GM12878 (cell line): ENCODE measurements around the gene SERPINA4. TPM values are rescaled to one million over a fixed set of nuclear protein-coding genes. Genes with fewer than 3 reads are reported as not detected.

Experiments used
- ATAC-seq: fragments of 200-7000 bp; cut with Tn5 transposase; 3 replicates; pipeline ENCODE4 v1.9.1; 2020; ENCODE audit warnings: mild to moderate bottlenecking, moderate library complexity
- BruUV-seq: library from RNA; stranded (reverse); fragments of 400-500 nt; replicated peaks from 2 replicates; lab custom pipeline; 2021; lab: Mats Ljungman, UMichigan
- CTCF ChIA-PET: fragments of 300-600 bp; sonication (Branson Sonifier 250); formaldehyde crosslinking; extraction: SDS; loops from one replicate; lab custom pipeline; 2021; ENCODE audit warnings: inconsistent platforms; lab: Yijun Ruan, JAX
- POLR2A ChIA-PET: fragments of 350-600 bp; formaldehyde crosslinking; extraction: SDS; loops from one replicate; lab custom pipeline; 2021; ENCODE audit warnings: inconsistent platforms; lab: Charles Lee
- RAD21 ChIA-PET: fragments of 300-600 bp; sonication (Branson Sonifier 250); formaldehyde crosslinking; loops from one replicate; lab custom pipeline; 2023; ENCODE audit warnings: antibody characterized with exemption; ENCODE audit not compliant: unreplicated experiment; lab: Charles Lee
- SMC1A ChIA-PET: fragments of 300-600 bp; sonication (Branson Sonifier 250); formaldehyde crosslinking; loops from one replicate; lab custom pipeline; 2023; ENCODE audit not compliant: unreplicated experiment, uncharacterized antibody; lab: Charles Lee
- DNase-seq: peaks from one replicate; pipeline ENCODE4 v3.0.0-alpha.2; 2011; ENCODE audit warnings: low read depth, low spot score
- FAIRE-seq: peaks from 3 replicates; lab custom pipeline; 2011; peaks lifted over from hg19 to GRCh38; lab: Jason Lieb, UNC
- H2AFZ ChIP-seq: 2 replicates; pipeline ENCODE4 v1.6.0; 2011; ENCODE audit warnings: low read depth, low read length, control low read depth; ENCODE audit not compliant: control insufficient read depth
- H3K27ac ChIP-seq: 2 replicates; pipeline ENCODE4 v1.5.1; 2011; ENCODE audit warnings: control low read depth; ENCODE audit not compliant: control insufficient read depth, insufficient read depth
- H3K27me3 ChIP-seq, 2 experiments: replicated peaks in 1 of 2; 2 replicates each; pipeline versions ENCODE4 v1.6.0 to v1.6.1; 2011; ENCODE audit warnings: low read length in 1 of 2; ENCODE audit not compliant: control insufficient read depth in 2 of 2, insufficient read depth in 2 of 2
- H3K36me3 ChIP-seq, 2 experiments: 2 replicates each; pipeline ENCODE4 v1.5.1; 2011; ENCODE audit warnings: low read length in 1 of 2; ENCODE audit not compliant: control insufficient read depth in 2 of 2, insufficient read depth in 2 of 2
- H3K4me1 ChIP-seq: 2 replicates; pipeline ENCODE4 v1.6.1; 2011; ENCODE audit warnings: mild to moderate bottlenecking, low read length, moderate library complexity, mixed read lengths; ENCODE audit not compliant: control insufficient read depth, insufficient read depth
- H3K4me2 ChIP-seq: 2 replicates; pipeline ENCODE4 v1.6.0; 2011; ENCODE audit warnings: control low read depth; ENCODE audit not compliant: control insufficient read depth, insufficient read depth
- H3K4me3 ChIP-seq: fragments of 200-600 bp; sonication (generic); 2 replicates; pipeline ENCODE4 v1.5.1; 2016
- H3K79me2 ChIP-seq: 2 replicates; pipeline ENCODE4 v1.6.0; 2011; ENCODE audit warnings: low read length; ENCODE audit not compliant: control insufficient read depth, insufficient read depth
- H3K9ac ChIP-seq: 2 replicates; pipeline ENCODE4 v1.8.0; 2011; ENCODE audit warnings: low read length, control low read depth, mixed read lengths; ENCODE audit not compliant: control insufficient read depth, insufficient read depth
- H3K9me3 ChIP-seq: replicated peaks from 3 replicates; pipeline ENCODE4 v1.5.1; 2011; ENCODE audit warnings: mild to moderate bottlenecking, low read length; ENCODE audit not compliant: control insufficient read depth, insufficient read depth
- H4K20me1 ChIP-seq: 2 replicates; pipeline ENCODE4 v1.6.0; 2011; ENCODE audit not compliant: control insufficient read depth, insufficient read depth
- EP300 ChIP-seq, 2 experiments: fragments of 150-350 bp in 1 of 2; IDR thresholded peaks; 2 replicates each; pipeline ENCODE4 v1.6.1; 2011 to 2012; ENCODE audit warnings: low read depth in 2 of 2, low read length in 2 of 2, borderline replicate concordance in 1 of 2, improper control_type of control experiment in 1 of 2, inconsistent platforms in 1 of 2; ENCODE audit not compliant: control insufficient read depth in 1 of 2
- GABPA ChIP-seq: IDR thresholded peaks from 2 replicates; pipeline ENCODE4 v1.6.1; 2014; ENCODE audit warnings: antibody characterized with exemption, low read depth, mild to moderate bottlenecking, inconsistent platforms
- KDM1A ChIP-seq: fragments of 200-600 bp; sonication (generic); IDR thresholded peaks from 2 replicates; pipeline ENCODE4 v1.6.1; 2016; ENCODE audit warnings: borderline replicate concordance
- NR2C2 ChIP-seq: IDR thresholded peaks from 2 replicates; pipeline ENCODE4 v1.6.1; 2011; ENCODE audit warnings: borderline replicate concordance, low read depth; ENCODE audit not compliant: control insufficient read depth, insufficient read length
- NRF1 ChIP-seq: conservative IDR thresholded peaks from 2 replicates; pipeline ENCODE4 v1.6.1; 2011; ENCODE audit warnings: mild to moderate bottlenecking, low read depth, low read length, improper control_type of control experiment
- PAX5 ChIP-seq: IDR thresholded peaks from 2 replicates; pipeline ENCODE4 v1.6.1; 2011; ENCODE audit warnings: low read depth, low read length, borderline replicate concordance
- RAD51 ChIP-seq: fragments of 450-650 bp; IDR thresholded peaks from 2 replicates; pipeline ENCODE4 v1.6.1; 2016; ENCODE audit warnings: moderate library complexity, mild to moderate bottlenecking, inconsistent platforms
- SRF ChIP-seq, 2 experiments: IDR thresholded peaks; 2 replicates each; pipeline ENCODE4 v1.6.1; 2011; ENCODE audit warnings: low read depth in 2 of 2, low read length in 2 of 2, mild to moderate bottlenecking in 1 of 2, moderate library complexity in 1 of 2
- ZNF24 ChIP-seq: fragments of 450-650 bp; IDR thresholded peaks from 2 replicates; pipeline ENCODE4 v1.6.1; 2017; ENCODE audit warnings: antibody characterized with exemption, mild to moderate bottlenecking
- WGBS: methylation state at CpG from one replicate; pipeline ENCODE4 v1.1.6; 2016; ENCODE audit warnings: low lambda C conversion rate; ENCODE audit not compliant: insufficient replicate concordance, insufficient coverage; ENCODE audit errors: missing lambda C conversion rate; 5-methylcytosine and 5-hydroxymethylcytosine counted together
- in situ Hi-C: fragments of 300-500 bp; cut with MboI; formaldehyde crosslinking; loops from 9 replicates; pipeline ENCODE4 v1.14.3; 2018; ENCODE audit warnings: mixed read lengths
- intact Hi-C: fragments of 100-400 bp; cut with micrococcal nuclease; formaldehyde crosslinking; loops from one replicate; pipeline ENCODE4 v1.14.2; 2022; ENCODE audit not compliant: unreplicated experiment
- polyA plus RNA-seq, 11 experiments: library from polyadenylated mRNA; depleted of rRNA in 4 of 11; unstranded in 6 of 11; stranded (reverse) in 5 of 11; fragments of >200 nt; fragmentation: Nextera tagmentation in 4 of 11; fragmentation: Illumina TruSeq in 1 of 11; extraction: Ambion mirVana in 4 of 11; extraction: Trizol in 1 of 11; gene quantifications; 1 replicate in 1 of 11; 2 replicates in 10 of 11; pipeline versions ENCODE4 v1.2.1 to v1.2.3, GENCODE V29; 2011 to 2016; ENCODE audit warnings: inconsistent platforms in 2 of 11, missing spikeins in 2 of 11, low read depth in 1 of 11
- total RNA-seq, 4 experiments: library from RNA; depleted of rRNA in 3 of 4; stranded (reverse); fragments of >200 nt in 3 of 4; fragmentation: Illumina TruSeq in 1 of 4; extraction: Trizol in 1 of 4; gene quantifications; 2 replicates each; pipeline versions ENCODE4 v1.2.1 to v1.2.3, GENCODE V29; 2013 to 2021
- TF ChIP-seq, protein P1 (sequence below): fragments of 450-650 bp; IDR thresholded peaks from 2 replicates; pipeline ENCODE4 v1.6.1; 2017; ENCODE audit warnings: borderline replicate concordance
- TF ChIP-seq, protein P2 (sequence below): IDR thresholded peaks from 2 replicates; pipeline ENCODE4 v1.6.1; 2011; ENCODE audit warnings: low read depth, mild to moderate bottlenecking, low read length, moderate library complexity, borderline replicate concordance; ENCODE audit errors: extremely low read depth

The SERPINA4 gene
- total and polyA plus RNA-seq, 10 of the 15 experiments (the other 5 are each of a cell fraction or from before 2014, with no cell fraction given) = 0.13 TPM; not detected in 9

DNA sequence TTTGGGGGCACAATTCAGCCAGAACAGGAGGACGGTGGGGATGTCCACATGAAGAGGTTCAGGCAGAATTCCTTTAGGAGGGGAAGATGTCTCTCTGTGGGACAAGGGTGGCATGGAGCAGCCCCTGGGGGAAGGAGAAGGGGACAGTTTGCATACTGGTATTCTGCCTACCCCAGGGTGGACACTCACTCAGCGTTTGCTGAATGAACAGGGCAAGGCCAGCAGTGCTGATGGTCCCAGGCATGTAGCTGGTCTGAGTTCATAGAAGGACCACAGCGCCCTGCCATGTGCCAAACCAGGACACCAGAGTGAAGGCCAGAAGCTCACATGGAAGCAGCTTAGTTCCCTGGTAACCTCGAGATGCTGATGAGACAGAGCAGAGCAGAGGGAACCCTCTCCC, 25.4 kb downstream of the SERPINA4 start:
- POLR2A ChIA-PET = no interaction called here
- FAIRE-seq = no peak
- Histone ChIP-seq H3K9ac (no peak overlapping the region), H3K36me3 (no peaks in the 10 kb centered on the region), H4K20me1 (no peaks in the 10 kb centered on the region), H3K4me2 (no peak overlapping the region), H3K9me3 (no peaks in the 10 kb centered on the region), H3K27ac (no peak overlapping the region), H3K27me3 (no peaks in the 10 kb centered on the region; a peak in 1 of 4 replicates), H3K4me3 (no peak overlapping the region), H3K79me2 (no peaks in the 10 kb centered on the region), H2AFZ (no peak overlapping the region), H3K4me1 (no peaks in the 10 kb centered on the region)
- TF ChIP-seq NR2C2 (no peak), EP300 (IDR thresholded peaks at IDR 0.05; ENCODE audit: borderline replicate concordance in 1 of 2, control insufficient read depth in 1 of 2, low read depth in 2 of 2, low read length in 2 of 2) (no peak), ZNF24 (no peak), PAX5 (no peak), SRF (IDR thresholded peaks at IDR 0.05; ENCODE audit: low read depth in 2 of 2, low read length in 2 of 2) (no peak), GABPA (no peak), NRF1 (no peak), KDM1A (no peak), RAD51 (no peak)
- TF ChIP-seq, protein P1, sequence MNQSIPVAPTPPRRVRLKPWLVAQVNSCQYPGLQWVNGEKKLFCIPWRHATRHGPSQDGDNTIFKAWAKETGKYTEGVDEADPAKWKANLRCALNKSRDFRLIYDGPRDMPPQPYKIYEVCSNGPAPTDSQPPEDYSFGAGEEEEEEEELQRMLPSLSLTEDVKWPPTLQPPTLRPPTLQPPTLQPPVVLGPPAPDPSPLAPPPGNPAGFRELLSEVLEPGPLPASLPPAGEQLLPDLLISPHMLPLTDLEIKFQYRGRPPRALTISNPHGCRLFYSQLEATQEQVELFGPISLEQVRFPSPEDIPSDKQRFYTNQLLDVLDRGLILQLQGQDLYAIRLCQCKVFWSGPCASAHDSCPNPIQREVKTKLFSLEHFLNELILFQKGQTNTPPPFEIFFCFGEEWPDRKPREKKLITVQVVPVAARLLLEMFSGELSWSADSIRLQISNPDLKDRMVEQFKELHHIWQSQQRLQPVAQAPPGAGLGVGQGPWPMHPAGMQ = no peak
- TF ChIP-seq, protein P2, sequence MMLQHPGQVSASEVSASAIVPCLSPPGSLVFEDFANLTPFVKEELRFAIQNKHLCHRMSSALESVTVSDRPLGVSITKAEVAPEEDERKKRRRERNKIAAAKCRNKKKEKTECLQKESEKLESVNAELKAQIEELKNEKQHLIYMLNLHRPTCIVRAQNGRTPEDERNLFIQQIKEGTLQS = no peak
- intact Hi-C loops = no loop called here
- CTCF ChIA-PET = no interaction called here
- RAD21 ChIA-PET = no interaction called here
- 12% methylated on average over 4 of the region's 4 CpGs for WGBS
- SMC1A ChIA-PET = no interaction called here
- in situ Hi-C loops = no loop called here
- no peak for ATAC-seq
- BruUV-seq = no TSS peak
- no peak for DNase-seq
